GM06990 (cell line): ENCODE data around the gene ORM1.

Experiments
- DNase-seq: peaks from one replicate; pipeline ENCODE4 v3.0.0-alpha.2; 2011; ENCODE audit not compliant: insufficient read length; ENCODE audit errors: extremely low read depth
- H3K27me3 ChIP-seq: replicated peaks from 2 replicates; pipeline ENCODE4 v1.6.0; 2011; ENCODE audit warnings: low read length; ENCODE audit not compliant: control insufficient read depth, insufficient read depth
- H3K36me3 ChIP-seq: 2 replicates; pipeline ENCODE4 v1.5.1; 2011; ENCODE audit warnings: low read length; ENCODE audit not compliant: control insufficient read depth, insufficient read depth
- H3K4me3 ChIP-seq: replicated peaks from 2 replicates; pipeline ENCODE4 v1.5.1; 2011; ENCODE audit warnings: low read depth, mild to moderate bottlenecking, control low read depth, low read length
- CTCF ChIP-seq: IDR thresholded peaks from 2 replicates; pipeline ENCODE4 v1.5.1; 2011; ENCODE audit warnings: low read length, control low read depth, mild to moderate bottlenecking, inconsistent platforms; ENCODE audit not compliant: insufficient read depth, poor library complexity, severe bottlenecking

Gene ORM1

DNA sequence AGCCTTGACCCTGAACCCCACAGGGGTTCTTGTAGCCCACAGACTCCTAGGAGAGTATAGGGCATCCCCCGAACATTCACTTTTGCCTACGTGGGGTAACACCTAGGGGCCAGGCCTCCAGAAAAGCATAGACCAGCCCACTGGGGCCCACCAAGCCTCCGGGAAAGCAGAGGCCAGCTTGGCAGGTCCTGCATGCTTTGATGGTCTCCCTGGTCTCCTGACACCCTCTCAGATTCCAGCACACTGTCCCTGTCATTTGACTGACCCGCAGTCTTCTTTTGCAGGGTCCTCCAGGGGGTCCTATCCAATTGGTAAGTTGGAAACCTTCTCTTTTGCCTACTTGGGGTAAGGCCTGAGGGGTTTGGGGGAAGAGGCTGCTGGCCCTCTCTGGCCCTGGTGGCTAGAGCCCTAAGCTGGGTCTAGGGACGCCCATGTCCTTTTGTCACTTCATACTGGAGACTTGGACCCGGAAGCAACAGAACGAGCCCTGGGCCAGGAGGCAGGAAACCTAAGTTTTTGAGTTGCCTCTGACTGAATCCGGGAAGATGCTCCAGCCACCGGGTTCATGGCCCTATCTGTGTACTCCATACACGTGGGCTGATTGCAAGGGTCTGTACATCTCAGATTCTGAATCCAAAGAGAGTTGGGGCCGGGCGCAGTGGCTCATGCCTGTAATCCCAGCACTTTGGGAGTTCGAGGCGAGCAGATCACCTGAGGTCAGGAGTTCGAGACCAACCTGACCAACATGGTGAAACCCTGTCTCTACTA is 20.9 kb upstream of the ORM1 start:
- H3K36me3 ChIP-seq: no peaks in the 10 kb centered on the region

DNA sequence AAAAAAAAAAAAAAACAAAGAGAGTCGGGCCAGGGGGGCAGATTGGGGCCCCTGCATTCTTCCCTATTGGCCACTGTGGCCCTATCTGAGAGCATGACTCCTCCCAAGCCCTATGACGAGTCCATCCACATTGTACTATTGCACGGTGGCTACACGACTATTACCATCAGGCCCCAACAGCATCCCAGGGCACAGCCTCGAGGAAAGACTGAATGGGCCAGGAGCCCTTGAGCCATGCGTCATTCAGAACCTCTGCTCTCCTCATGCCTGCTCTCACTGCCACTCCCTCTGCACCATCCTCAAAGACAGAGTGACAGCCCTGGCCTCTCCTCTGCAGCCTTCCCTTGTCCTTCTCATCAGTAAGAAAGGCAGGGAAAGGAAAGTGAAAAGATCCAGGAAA is 20.2 kb upstream of the ORM1 start:
- H3K27me3 ChIP-seq: no peaks in the 10 kb centered on the region; the same call in none of the 2 replicates
- DNase-seq: no peak
- H3K4me3 ChIP-seq: no peak overlapping the region
- no peaks in the 10 kb centered on the region for H3K36me3 ChIP-seq
- TF ChIP-seq CTCF: no peak

More for the DNA sequence above, 20.9 kb upstream of the ORM1 start:
- H3K4me3 ChIP-seq: no peak overlapping the region
- TF ChIP-seq CTCF: no peak
- DNase-seq: no peak
- no peaks in the 10 kb centered on the region; the same call in none of the 2 replicates for H3K27me3 ChIP-seq

DNA sequence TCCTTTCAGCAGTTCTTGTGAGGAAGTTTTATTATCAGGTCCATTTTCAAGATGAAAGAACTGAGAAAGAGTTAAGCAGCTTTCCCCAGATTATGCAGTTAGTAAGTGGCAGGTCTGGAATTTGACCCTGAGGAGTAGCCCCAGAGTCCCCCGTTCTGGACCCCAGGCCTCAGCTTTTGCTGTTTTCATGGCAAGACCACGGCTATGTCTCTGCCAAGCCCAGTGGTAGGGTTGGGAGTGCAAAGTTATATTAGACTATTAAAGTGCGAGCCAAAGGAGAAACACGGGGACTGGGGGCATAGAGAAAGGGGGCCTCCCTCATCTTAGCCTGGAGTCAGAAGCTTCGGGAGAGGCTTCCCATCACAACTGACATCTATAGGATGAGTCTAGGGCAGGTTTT is 19.3 kb upstream of the ORM1 start:
- Histone ChIP-seq H3K36me3 (no peaks in the 10 kb centered on the region), H3K27me3 (no peaks in the 10 kb centered on the region; the same call in none of the 2 replicates), H3K4me3 (no peak overlapping the region)
- TF ChIP-seq CTCF: no peak
- DNase-seq: no peak

DNA sequence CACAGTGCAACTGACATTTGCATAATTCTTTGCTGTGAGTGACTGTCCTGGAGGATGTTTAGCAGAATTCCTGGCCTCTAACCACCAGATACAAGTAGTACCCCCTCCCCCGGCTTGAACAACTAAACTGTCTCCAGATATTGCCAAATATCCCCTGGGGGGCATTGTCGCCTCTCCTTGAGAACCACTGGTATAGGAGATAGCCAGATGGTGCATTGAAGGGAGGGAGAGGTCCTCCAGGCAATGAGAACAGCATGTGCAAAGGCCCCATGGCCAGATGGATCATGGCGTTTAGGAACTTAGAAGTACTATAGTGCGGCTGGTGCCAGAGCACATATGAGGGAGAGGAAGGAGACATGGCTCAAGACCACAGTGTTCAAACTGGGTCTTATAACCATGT is 18.9 kb upstream of the ORM1 start:
- H3K36me3 ChIP-seq: no peaks in the 10 kb centered on the region
- no peaks in the 10 kb centered on the region; the same call in none of the 2 replicates for H3K27me3 ChIP-seq
- H3K4me3 ChIP-seq: no peak overlapping the region
- no peak for DNase-seq
- no peak for TF ChIP-seq CTCF

GRCh38 chr9:114304416-114305188 is 18.3 kb upstream of the ORM1 start:
- no peaks in the 10 kb centered on the region for H3K36me3 ChIP-seq
- DNase-seq: no peak
- H3K27me3 ChIP-seq: no peaks in the 10 kb centered on the region; the same call in none of the 2 replicates
- TF ChIP-seq CTCF: no peak
- H3K4me3 ChIP-seq: no peak overlapping the region
